HepG2 (cell line): Measurements from ENCODE around the gene RGS6. TPM values are rescaled to one million over a fixed set of nuclear protein-coding genes. Genes with fewer than 3 reads are reported as not detected.

Experiments
- ATAC-seq: fragments of 200-7000 bp; cut with Tn5 transposase; 3 replicates; pipeline ENCODE4 v1.9.1; 2020; ENCODE audit warnings: mild to moderate bottlenecking, moderate library complexity
- BruUV-seq: library from RNA; stranded (reverse); fragments of 400-500 nt; replicated peaks from 2 replicates; lab custom pipeline; 2021; lab: Mats Ljungman, UMichigan
- CTCF ChIA-PET: fragments of 300-600 bp; formaldehyde crosslinking; extraction: SDS; loops from one replicate; lab custom pipeline; 2021; ENCODE audit warnings: low total read pairs, inconsistent platforms, low intra/inter-chr PET ratio; lab: Yijun Ruan, JAX
- POLR2A ChIA-PET: fragments of 350-600 bp; sonication (Branson Sonifier 250); formaldehyde crosslinking; loops from one replicate; lab custom pipeline; 2020; ENCODE audit warnings: antibody characterized with exemption, inconsistent platforms; lab: Yijun Ruan, JAX
- DNase-seq: peaks from one replicate; pipeline ENCODE4 v3.0.0-alpha.2; 2015; ENCODE audit warnings: low spot score
- FAIRE-seq: peaks from 3 replicates; lab custom pipeline; 2011; peaks lifted over from hg19 to GRCh38; lab: Jason Lieb, UNC
- H2AFZ ChIP-seq: one replicate; pipeline ENCODE4 v1.6.1; 2011; ENCODE audit warnings: low read length, inconsistent platforms
- H3K27ac ChIP-seq: fragments of 300-600 bp; 3 replicates; pipeline ENCODE4 v1.8.0; 2011; ENCODE audit warnings: mixed run types, mild to moderate bottlenecking, mixed read lengths, low read length, inconsistent platforms; ENCODE audit not compliant: insufficient read depth; ENCODE audit errors: extremely low read length
- H3K27me3 ChIP-seq, 2 experiments: fragments of 200-600 bp in 1 of 2; 2 replicates in 1 of 2; 3 replicates in 1 of 2; pipeline versions ENCODE4 v1.6.0 to v1.8.0; 2011; ENCODE audit warnings: low read length in 2 of 2, mild to moderate bottlenecking in 2 of 2, moderate library complexity in 2 of 2, inconsistent platforms in 1 of 2; ENCODE audit not compliant: insufficient read depth in 2 of 2, control insufficient read depth in 1 of 2
- H3K36me3 ChIP-seq, 2 experiments: fragments of 200-600 bp in 1 of 2; replicated peaks in 1 of 2; 2 replicates in 1 of 2; 3 replicates in 1 of 2; pipeline versions ENCODE4 v1.5.1 to v1.8.0; 2011; ENCODE audit warnings: low read length in 2 of 2, inconsistent platforms in 1 of 2; ENCODE audit not compliant: insufficient read depth in 2 of 2, control insufficient read depth in 1 of 2
- H3K4me1 ChIP-seq: 2 replicates; pipeline ENCODE4 v1.5.1; 2012; ENCODE audit warnings: low read length, inconsistent platforms; ENCODE audit not compliant: insufficient read depth
- H3K4me2 ChIP-seq: 2 replicates; pipeline ENCODE4 v1.6.0; 2011; ENCODE audit warnings: low read depth, low read length, inconsistent platforms
- H3K4me3 ChIP-seq, 3 experiments: fragments of 200-600 bp in 1 of 3; sonication (generic), shearing (Covaris generic) in 1 of 3; replicated peaks in 1 of 3; 2 replicates each; pipeline ENCODE4 v1.5.1; 2011 to 2016; ENCODE audit warnings: low read length in 3 of 3, inconsistent platforms in 2 of 3, low read depth in 2 of 3, mild to moderate bottlenecking in 2 of 3, control low read depth in 1 of 3, mixed read lengths in 1 of 3; ENCODE audit not compliant: insufficient read depth in 1 of 3
- H3K79me2 ChIP-seq: one replicate; pipeline ENCODE4 v1.6.1; 2011; ENCODE audit warnings: low read length, inconsistent platforms; ENCODE audit not compliant: insufficient read depth
- H3K9ac ChIP-seq: 2 replicates; pipeline ENCODE4 v1.6.0; 2011; ENCODE audit warnings: mild to moderate bottlenecking, low read depth, low read length, inconsistent platforms; ENCODE audit not compliant: insufficient read depth
- H3K9me3 ChIP-seq: 2 replicates; pipeline ENCODE4 v1.5.1; 2012; ENCODE audit warnings: mild to moderate bottlenecking, low read length
- H4K20me1 ChIP-seq: 2 replicates; pipeline ENCODE4 v1.6.0; 2011; ENCODE audit warnings: inconsistent platforms, mild to moderate bottlenecking, low read length, moderate library complexity; ENCODE audit not compliant: insufficient read depth
- HDAC6 ChIP-seq: fragments of 200-600 bp; sonication (generic); IDR thresholded peaks from 2 replicates; pipeline ENCODE4 v1.7.0; 2017; ENCODE audit warnings: mild to moderate bottlenecking, antibody characterized with exemption, low read length, low read depth
- MED8 ChIP-seq: sonication (generic); formaldehyde crosslinking; IDR thresholded peaks from 2 replicates; pipeline ENCODE4 v1.8.1; 2023; ENCODE audit warnings: mild to moderate bottlenecking, missing genetic modification reagents; ENCODE audit not compliant: insufficient replicate concordance
- MEIS2 ChIP-seq: sonication (generic); formaldehyde crosslinking; IDR thresholded peaks from 2 replicates; pipeline ENCODE4 v1.9.0; 2021; ENCODE audit warnings: mild to moderate bottlenecking, missing genetic modification reagents
- MXD1 ChIP-seq: sonication (generic); formaldehyde crosslinking; IDR thresholded peaks from 2 replicates; pipeline ENCODE4 v1.4.0; 2020; ENCODE audit warnings: mild to moderate bottlenecking, missing genetic modification reagents
- MXD3 ChIP-seq: IDR thresholded peaks from 2 replicates; pipeline ENCODE4 v1.6.1; 2016; ENCODE audit warnings: mild to moderate bottlenecking, missing biosample characterization, missing genetic modification reagents
- RFX3 ChIP-seq: IDR thresholded peaks from 2 replicates; pipeline ENCODE4 v1.6.1; 2016; ENCODE audit warnings: missing biosample characterization, missing genetic modification reagents
- SIN3A ChIP-seq: IDR thresholded peaks from 2 replicates; pipeline ENCODE4 v1.6.1; 2011; ENCODE audit warnings: low read depth, mild to moderate bottlenecking, control low read depth, low read length, borderline replicate concordance
- SIX1 ChIP-seq: sonication (generic); formaldehyde crosslinking; IDR thresholded peaks from 2 replicates; pipeline ENCODE4 v1.4.0; 2020; ENCODE audit warnings: missing genetic modification reagents, borderline replicate concordance
- SMYD3 ChIP-seq: sonication (generic); formaldehyde crosslinking; IDR thresholded peaks from 2 replicates; pipeline ENCODE4 v1.8.1; 2023; ENCODE audit warnings: mild to moderate bottlenecking, missing genetic modification reagents
- ZNF343 ChIP-seq: sonication (generic); formaldehyde crosslinking; IDR thresholded peaks from 2 replicates; pipeline ENCODE4 v1.4.0; 2020; ENCODE audit warnings: mild to moderate bottlenecking, missing genetic modification reagents
- ZNF441 ChIP-seq: sonication (generic); formaldehyde crosslinking; IDR thresholded peaks from 2 replicates; pipeline ENCODE4 v1.7.0; 2021; ENCODE audit warnings: missing genetic modification reagents, borderline replicate concordance
- ZNF770 ChIP-seq: sonication (generic); formaldehyde crosslinking; IDR thresholded peaks from 2 replicates; pipeline ENCODE4 v1.5.0; 2020; ENCODE audit warnings: mild to moderate bottlenecking, missing genetic modification reagents
- ZNF883 ChIP-seq: sonication (generic); formaldehyde crosslinking; IDR thresholded peaks from 2 replicates; pipeline ENCODE4 v1.5.1; 2020; ENCODE audit warnings: mild to moderate bottlenecking, missing genetic modification reagents; ENCODE audit errors: not compliant biosample characterization
- WGBS: methylation state at CpG from one replicate; pipeline ENCODE4 v1.1.6; 2017; ENCODE audit warnings: low lambda C conversion rate; 5-methylcytosine and 5-hydroxymethylcytosine counted together
- in situ Hi-C: cut with HindIII; loops from 2 replicates; pipeline ENCODE4 v1.10.0; 2017; ENCODE audit warnings: low pct_unique_long_range_greater_than_20kb; ENCODE audit not compliant: extremely low pct_ligation_motif_present
- intact Hi-C: fragments of 100-400 bp; cut with micrococcal nuclease; formaldehyde crosslinking; loops from one replicate; pipeline ENCODE4 v1.10.0; 2022; ENCODE audit not compliant: unreplicated experiment
- polyA plus RNA-seq, 8 experiments: library from polyadenylated mRNA; depleted of rRNA in 3 of 8; stranded (reverse) in 7 of 8; unstranded in 1 of 8; fragments of >200 nt; fragmentation: Illumina TruSeq in 4 of 8; extraction: Trizol in 4 of 8; gene quantifications; 2 replicates each; pipeline versions ENCODE4 v1.2.1 to v1.2.3, GENCODE V29; 2011 to 2016; ENCODE audit warnings: low read depth in 4 of 8, missing spikeins in 1 of 8, mixed read lengths in 1 of 8; ENCODE audit not compliant: insufficient read depth in 1 of 8
- total RNA-seq, 5 experiments: library from RNA; depleted of rRNA; stranded (reverse); fragments of >200 nt; fragmentation: Illumina TruSeq; extraction: Trizol; gene quantifications; 2 replicates each; pipeline ENCODE4 v1.2.3, GENCODE V29; 2016; ENCODE audit warnings: low read depth in 1 of 5

RGS6 gene
- total and polyA plus RNA-seq, 2 of the 13 experiments (the other 11 are each of a cell fraction or from before 2014, with no cell fraction given): not detected

GRCh38 chr14:72303930-72304329 is 371.7 kb downstream of the RGS6 start:
- H3K27ac ChIP-seq: no peak overlapping the region
- ATAC-seq (no peak), DNase-seq (no peak), FAIRE-seq (no peak)
- TF ChIP-seq RFX3 (CRISPR knock-in tag) (no peak), MEIS2 (CRISPR knock-in tag) (no peak), SIN3A (no peak), MED8 (CRISPR knock-in tag) (no peak), ZNF883 (CRISPR knock-in tag) (no peak), ZNF770 (CRISPR knock-in tag) (no peak)
- no peak overlapping the region for H2AFZ ChIP-seq
- in situ Hi-C loops: no loop called here
- intact Hi-C loops: no loop called here
- no peaks in the 10 kb centered on the region for H3K27me3 ChIP-seq
- peaks cover 21% of the 10 kb centered on the region for H3K9me3 ChIP-seq
- no peak overlapping the region for H3K4me2 ChIP-seq
- H3K79me2 ChIP-seq: no peaks in the 10 kb centered on the region
- no peak overlapping the region for H3K9ac ChIP-seq
- no peaks in the 10 kb centered on the region for H4K20me1 ChIP-seq
- ChIA-PET POLR2A (no interaction called here), CTCF (no interaction called here)
- no TSS peak for BruUV-seq
- H3K36me3 ChIP-seq: no peaks in the 10 kb centered on the region
- H3K4me3 ChIP-seq: no peak overlapping the region
- 0% methylated on average over 4 of the region's 4 CpGs for WGBS
- H3K4me1 ChIP-seq: no peaks in the 10 kb centered on the region

GRCh38 chr14:72305561-72305960 is 373.3 kb downstream of the RGS6 start:
- Histone ChIP-seq H3K9me3 (peaks cover 21% of the 10 kb centered on the region), H3K4me1 (no peaks in the 10 kb centered on the region), H3K79me2 (no peaks in the 10 kb centered on the region), H2AFZ (no peak overlapping the region), H3K4me3 (no peak overlapping the region), H4K20me1 (no peaks in the 10 kb centered on the region), H3K36me3 (no peaks in the 10 kb centered on the region), H3K27me3 (no peaks in the 10 kb centered on the region), H3K27ac (no peak overlapping the region), H3K9ac (no peak overlapping the region), H3K4me2 (no peak overlapping the region)
- no peak for DNase-seq
- no peak for FAIRE-seq
- in situ Hi-C loops (no loop called here), intact Hi-C loops (no loop called here)
- no TSS peak for BruUV-seq
- no peak for TF ChIP-seq MXD1 (CRISPR knock-in tag)
- no peak for TF ChIP-seq ZNF441
- TF ChIP-seq SMYD3 (CRISPR knock-in tag): no peak
- no peak for TF ChIP-seq HDAC6
- TF ChIP-seq SIX1 (CRISPR knock-in tag): no peak
- no peak for TF ChIP-seq MXD3 (CRISPR knock-in tag)
- no peak for TF ChIP-seq ZNF343 (CRISPR knock-in tag)
- no peak for ATAC-seq
- POLR2A ChIA-PET: no interaction called here
- CTCF ChIA-PET: no interaction called here
